ELF-1 (cell line): Measurements from ENCODE around the gene FGF1.

ENCODE experiments used
- DNase-seq: peaks from one replicate; pipeline ENCODE4 v3.0.0-alpha.2; 2016; ENCODE audit warnings: low read depth, low spot score

FGF1 gene

DNA sequence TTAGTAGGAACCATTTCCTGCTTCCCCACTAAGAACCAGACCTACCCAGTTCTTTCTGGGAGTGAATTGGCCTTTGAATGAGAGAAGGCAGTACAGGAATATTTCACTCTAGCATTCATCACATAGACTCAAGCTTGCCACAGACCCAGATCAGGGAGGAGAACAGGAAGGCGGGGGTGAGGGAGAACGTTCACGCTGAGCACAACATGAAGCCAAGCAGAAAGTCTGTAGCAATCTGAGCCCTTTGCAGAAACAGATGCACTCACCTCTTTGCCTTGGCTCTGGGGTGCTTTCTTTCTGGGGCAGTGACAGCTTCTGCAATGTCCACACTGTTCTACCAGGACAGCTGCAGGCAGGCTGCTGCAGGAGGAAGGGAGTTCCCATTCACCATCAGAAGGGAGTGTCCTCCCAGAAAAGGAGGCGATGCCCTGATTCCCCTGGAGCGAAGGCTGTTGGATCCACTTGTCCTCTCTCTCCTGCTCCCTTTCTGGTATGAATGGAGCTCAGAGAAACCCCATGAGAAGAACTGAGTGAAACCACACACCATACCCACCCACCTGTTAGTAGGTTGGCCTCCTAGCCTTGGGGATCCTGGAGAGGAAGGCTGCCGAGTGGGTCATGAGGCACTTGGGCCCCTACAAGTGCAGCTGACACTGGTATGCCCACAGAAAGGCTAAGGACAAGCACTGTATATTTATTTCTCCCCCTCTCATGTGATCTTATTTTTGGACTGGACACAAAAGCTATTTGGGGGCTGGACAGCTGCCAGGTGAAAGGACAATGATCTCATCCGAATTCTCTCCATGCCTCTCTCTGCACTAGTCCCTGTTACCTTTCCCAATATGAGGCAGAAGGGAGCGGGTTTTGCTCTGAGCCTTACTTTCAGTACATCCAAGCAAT lies 11.7 kb upstream of the FGF1 start:
- DNase-seq, result no peak

GRCh38 chr5:142696379-142696778 lies 10.5 kb upstream of the FGF1 start:
- no peak for DNase-seq

DNA sequence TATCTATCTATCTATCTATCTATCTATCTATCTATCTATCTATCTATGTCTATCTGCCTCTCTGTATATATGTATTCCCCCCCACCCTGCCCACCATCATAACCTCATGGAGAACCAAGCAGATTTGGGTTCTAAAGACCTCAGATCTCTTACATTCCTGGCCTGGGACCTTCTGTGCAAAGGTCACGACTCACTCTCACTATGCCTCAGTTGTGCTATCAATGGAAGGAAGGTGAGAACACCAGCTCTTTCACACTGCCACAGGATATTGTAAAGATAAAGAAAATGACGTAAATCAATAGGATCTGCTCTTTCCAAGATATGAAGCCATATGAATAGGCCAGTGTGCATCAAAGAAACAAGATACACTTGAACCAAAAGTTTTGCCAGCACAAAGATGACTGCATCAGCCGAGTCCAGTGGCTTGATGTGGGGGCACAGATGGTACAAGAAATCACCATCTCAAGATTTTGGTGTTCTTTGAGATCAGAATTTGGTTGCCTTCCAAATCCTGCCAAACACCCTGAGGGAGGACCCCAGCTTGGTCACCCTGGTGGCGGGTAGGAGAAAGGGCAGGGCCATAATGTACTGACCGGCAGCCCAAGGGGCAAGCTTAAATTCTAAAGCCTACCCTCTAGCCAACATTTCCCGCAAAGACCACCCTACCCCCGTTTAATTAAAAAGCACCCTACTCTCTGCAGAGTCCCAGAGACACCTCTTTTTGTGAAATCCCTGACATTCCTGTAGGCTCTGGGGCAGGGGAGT lies 8.4 kb upstream of the FGF1 start:
- no peak for DNase-seq

DNA sequence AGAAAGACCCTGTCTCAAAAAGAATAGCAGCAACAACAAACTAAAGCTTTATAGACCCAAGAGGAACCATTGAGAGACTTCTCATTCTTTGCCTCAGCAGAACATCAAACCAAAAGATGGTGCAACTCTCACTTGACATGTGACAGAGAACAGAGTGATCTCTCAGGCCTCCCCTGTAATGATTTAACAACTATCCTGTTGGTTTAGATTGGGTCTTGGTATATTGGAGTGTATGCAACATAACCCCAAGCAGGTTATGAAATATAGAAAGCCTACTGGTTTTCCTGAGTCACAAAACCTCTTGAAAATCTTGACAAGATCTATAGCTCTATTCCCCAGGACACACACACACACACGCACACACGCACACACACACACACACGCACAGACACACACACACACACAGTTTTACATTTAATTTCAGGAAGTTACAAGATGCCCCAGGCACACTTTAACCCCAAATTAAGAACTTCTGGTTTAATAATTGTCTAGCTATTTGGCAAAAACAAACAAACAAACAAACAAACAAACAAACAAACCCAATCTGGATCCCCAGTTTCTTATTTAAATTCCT lies 6.5 kb upstream of the FGF1 start:
- no peak for DNase-seq

DNA sequence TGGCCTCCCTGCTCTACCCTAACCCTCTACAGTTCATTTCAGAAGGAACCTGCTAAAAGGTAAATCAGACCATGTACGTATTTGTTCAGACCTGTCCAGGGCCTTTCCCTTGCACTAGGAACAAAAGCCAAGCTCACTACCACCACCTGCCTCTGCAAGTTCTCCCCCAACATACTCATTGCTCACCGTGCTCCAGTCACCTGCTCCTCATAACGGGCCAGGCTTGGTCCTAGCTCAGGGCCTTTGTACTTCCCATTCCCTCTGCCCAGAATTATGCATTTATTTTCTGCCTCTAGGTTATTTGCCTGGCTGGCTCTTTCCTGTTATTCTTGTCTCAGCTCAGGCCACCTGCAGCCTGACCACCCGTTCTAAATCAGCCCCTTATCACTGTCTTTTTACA lies 4.8 kb upstream of the FGF1 start:
- no peak for DNase-seq

GRCh38 chr5:142689081-142689480 lies 3.2 kb upstream of the FGF1 start:
- DNase-seq, result no peak

DNA sequence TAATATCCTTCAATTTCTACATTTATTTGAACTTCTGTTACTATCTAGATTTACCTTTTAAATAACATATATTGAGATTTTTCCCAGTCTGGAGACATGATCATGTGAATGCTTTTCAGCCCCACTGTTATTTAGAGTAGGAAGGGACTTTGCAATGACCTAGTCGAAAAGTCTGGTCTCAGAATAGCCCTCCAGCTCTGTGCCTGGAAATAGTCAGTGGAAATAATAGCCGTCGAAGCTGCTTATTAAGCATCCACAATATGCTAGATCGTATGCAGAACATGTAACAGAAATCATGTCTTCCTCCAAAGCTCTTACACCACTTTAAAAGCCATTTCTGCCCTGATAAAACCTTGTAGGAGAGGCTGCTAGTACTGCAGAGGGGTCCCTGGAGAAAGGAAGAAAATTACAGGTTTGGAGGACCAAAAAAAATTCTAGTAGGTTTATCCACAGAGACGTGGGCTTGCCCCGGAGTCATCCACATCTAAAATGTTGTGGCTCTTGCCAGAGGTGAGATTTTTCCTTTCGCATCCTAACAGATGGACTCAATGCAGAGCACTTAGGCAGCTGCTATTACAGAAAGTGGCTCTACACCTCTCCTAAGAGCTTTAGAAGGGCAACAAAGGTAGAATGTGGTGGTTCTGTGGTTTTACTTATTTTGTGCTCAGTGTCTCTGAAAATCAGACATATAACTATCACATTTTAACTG lies 2.5 kb upstream of the FGF1 start:
- no peak for DNase-seq

- DNase-seq, result no peak
These were observed 1.1 kb upstream of the FGF1 start for GRCh38 chr5:142686968-142687367.

- DNase-seq, result peak; percentile 27
These were observed 382 bp upstream of the FGF1 start for GRCh38 chr5:142686210-142686734.

DNA sequence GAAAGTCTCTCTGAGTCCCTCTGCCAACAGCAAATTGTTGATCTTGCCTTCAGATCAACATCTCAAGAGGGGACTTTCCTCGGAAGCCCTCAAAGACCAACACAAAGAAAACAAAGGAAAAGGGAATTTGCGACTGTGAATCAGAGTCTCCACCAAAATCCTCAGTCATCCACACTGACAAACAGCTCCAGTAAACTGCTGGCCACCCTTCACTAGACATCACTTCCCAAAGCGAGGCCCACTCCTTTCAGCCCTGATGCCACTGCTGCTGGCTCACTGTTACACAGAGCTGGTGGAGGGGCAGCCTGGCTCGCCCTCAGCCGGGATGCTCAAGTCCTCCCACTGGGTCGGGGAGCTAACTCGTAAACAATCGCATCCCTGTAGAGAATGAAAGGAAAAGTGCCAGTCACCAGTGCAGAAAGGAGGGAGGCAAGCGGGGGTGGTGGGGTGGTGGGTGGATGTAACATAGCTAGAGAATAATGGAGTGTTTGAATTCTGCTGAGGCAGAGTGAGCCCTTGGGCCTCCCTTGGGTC lies 1.3 kb downstream of the FGF1 start:
- peak; percentile 15 for DNase-seq

DNA sequence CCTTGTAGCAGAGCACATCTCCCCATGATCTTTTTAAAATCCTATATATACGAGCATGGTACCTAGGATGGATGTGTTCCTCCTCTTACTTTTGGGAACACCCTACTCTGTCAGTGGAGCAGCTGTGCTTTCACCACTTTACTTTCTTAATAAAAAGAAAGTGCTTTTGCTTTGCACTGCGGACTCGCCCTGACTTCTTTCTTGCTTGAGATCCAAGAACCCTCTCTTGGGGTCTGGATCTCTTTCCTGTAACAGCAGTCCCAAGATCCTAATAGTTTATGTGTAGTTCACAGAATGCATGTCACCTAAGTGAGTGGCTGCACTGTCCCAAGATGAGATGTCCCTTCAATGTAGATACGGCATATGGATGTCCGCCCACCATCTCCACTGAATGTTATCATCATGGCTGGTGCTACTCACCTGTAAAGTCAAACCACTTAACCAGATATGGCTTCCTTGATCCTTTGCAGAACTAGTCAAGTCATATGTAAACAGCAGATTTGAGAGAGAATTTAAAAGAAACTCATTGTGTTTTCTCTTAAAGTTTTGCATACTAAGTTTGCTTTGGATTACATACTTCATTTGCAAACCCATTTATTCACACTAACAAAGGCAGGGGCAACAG lies 1.9 kb downstream of the FGF1 start:
- DNase-seq, result no peak

DNA sequence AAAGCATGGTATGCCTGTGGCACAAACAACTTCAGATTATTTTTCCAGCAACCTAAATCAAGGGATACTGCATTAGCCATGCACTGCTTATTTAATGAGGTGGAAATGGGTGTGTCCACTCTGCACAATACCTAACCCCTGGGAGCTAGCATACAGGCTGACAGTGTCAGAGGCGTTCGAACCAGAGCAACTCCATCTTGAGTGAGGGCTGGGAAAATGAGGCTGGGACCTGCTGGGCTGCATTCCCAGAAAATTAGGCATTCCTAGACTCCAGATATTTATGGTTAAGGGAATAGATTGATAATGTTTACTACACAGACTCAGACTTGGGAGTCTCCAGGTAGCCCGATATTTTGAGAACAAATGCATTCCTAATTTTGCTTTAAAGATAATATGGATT lies 2.8 kb downstream of the FGF1 start:
- no peak for DNase-seq

GRCh38 chr5:142680605-142681259 lies 5.2 kb downstream of the FGF1 start:
- DNase-seq, result no peak

DNA sequence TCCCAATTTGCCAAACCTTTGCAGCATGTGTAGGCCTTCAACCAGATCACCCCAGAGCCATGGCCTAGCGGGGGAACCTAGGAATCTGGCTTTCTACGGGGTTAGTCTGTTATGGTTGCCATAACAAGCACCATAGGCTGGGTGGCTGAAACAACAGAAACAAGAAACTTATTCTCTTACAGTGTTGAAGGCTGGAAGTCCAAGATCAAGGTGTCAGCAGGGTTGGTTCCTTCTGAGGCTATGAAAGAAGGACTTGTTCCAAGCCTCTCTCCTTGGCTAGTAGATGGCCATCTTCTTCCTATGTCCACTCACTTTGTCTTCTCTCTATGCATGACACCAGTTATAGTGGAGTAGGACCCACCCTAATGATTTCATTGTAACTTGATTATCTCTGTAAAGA lies 6.1 kb downstream of the FGF1 start:
- no peak for DNase-seq

GRCh38 chr5:142678529-142678928 lies 7.4 kb downstream of the FGF1 start:
- no peak for DNase-seq

DNA sequence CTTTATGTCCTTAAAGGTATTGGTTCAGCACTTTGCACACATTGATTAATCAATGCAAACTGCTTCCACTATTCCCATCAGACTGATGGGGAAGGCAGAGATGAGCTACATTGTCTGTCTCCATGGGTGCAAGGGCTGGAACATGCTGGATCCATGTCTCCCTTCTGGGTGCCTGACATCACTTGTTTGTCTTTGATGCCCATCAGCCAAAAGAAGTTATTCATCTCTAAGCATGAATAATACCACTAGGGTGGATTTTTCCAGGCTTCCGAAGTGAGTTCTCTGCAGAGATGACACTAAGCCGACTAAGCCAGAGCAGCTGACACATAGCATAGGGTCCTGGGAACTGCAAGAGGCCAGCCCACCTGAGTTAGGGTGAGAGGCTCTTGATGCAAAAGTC lies 8.7 kb downstream of the FGF1 start:
- no peak for DNase-seq

- DNase-seq, result no peak
These were observed 9.6 kb downstream of the FGF1 start for GRCh38 chr5:142676318-142676717.

DNA sequence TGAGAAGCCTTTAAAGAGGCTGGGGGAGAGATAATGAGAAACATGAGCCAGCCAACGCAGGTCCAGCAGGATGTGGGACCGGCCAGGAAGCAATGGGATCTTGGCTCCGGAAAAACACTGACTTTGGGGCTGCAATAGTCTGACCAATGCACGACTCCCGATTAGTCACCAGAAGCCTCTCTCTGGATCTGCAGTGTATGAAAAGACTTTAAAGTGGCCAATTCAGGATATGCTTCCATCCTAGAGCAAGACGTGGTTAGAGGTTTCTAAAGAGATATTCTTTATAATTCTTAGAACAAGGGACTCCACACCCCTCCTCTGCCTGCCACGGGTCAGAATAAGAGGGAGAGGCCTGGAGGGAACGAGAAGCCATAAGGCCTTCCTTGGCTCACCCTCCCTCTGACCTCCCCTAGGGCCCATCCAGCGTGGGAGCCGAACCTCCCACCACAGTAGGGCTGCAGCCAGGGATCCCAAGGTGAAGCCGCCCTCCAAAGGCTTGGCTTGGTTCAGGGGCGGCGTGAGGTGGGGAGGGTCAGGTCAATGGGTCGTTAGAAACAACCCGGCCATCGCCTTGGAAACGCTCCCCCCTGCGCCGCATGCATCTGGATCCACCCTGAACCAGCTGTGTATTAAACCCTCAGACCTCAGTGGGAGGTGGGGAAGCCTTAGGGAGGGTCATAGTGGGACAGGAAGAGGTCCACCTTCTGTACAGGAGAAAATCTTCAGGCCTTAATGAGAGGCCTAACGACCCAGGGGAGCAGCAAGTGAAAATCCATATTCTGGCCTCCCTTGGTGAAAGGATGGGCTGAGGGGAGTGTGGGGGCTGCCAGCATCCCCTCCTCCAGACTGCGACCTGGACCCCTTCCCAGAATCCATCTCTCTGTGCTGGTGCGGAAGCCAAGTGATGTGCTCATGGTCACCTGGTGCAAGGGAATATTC lies 11.1 kb downstream of the FGF1 start:
- DNase-seq, result no peak

DNA sequence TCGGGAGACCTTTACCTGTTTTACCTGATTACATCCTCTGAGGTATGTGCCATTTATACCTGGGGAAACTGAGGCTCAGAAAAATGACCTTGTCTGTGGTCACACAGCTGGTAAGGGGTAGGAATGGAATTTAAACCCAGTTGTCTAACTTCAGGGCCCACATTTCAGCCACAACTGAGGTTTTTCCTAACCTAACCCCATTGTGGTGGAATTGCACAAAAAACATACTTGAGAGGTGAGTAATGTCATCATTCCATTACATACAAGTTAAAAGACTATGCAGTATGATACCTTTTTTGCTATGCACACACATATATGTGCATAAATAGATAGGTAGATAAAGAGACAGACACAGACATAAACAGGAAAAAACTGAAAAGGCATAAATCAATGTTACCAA lies 14.1 kb downstream of the FGF1 start:
- no peak for DNase-seq
